HG03097 (cell line): Measurements from ENCODE around the gene UGT1A8.
"Not testable (repeated sequence)": the region's sequence is repeated elsewhere in the genome, so short reads cannot be mapped to it uniquely, and the experiment has no call there.

Experiments used
- ATAC-seq: cut with Tn5 transposase; IDR thresholded peaks from one replicate; pipeline ENCODE4 v1.9.1; 2021; ENCODE audit not compliant: unreplicated experiment, low FRiP score

Gene UGT1A8

GRCh38 chr2:233711312-233712008 lies 94.0 kb downstream of the UGT1A8 start:
- ATAC-seq: no peak

GRCh38 chr2:233712611-233713261 lies 95.3 kb downstream of the UGT1A8 start, which contains the start of gene UGT1A5:
Gene UGT1A5 (plus strand): TSS chr2:233712907. CDS start chr2:233712992, 85 bp downstream.
- no peak for ATAC-seq

- ATAC-seq: no peak
These were observed 95.8 kb downstream of the UGT1A8 start for GRCh38 chr2:233713262-233713615.

- ATAC-seq: no peak
These were observed 96.7 kb downstream of the UGT1A8 start for GRCh38 chr2:233714121-233714520.

GRCh38 chr2:233718552-233718951 lies 101.1 kb downstream of the UGT1A8 start, which contains the start of gene UGT1A4:
Gene UGT1A4 (plus strand): TSS chr2:233718736. CDS start chr2:233718821, 85 bp downstream.
- ATAC-seq: no peak

GRCh38 chr2:233728723-233729301 lies 111.4 kb downstream of the UGT1A8 start, which contains the start of gene UGT1A3:
Gene UGT1A3 (plus strand): TSS chr2:233729042. CDS start chr2:233729127, 85 bp downstream.
- ATAC-seq: no peak

GRCh38 chr2:233736868-233737653 lies 119.6 kb downstream of the UGT1A8 start:
- ATAC-seq: not testable (repeated sequence)

- ATAC-seq: no peak
These were observed 123.4 kb downstream of the UGT1A8 start for GRCh38 chr2:233740870-233741269.

GRCh38 chr2:233743464-233744259 lies 126.2 kb downstream of the UGT1A8 start:
- ATAC-seq: no peak

- no peak for ATAC-seq
These were observed 127.8 kb downstream of the UGT1A8 start for GRCh38 chr2:233745073-233745755.

- not testable (repeated sequence) for ATAC-seq
These were observed 128.4 kb downstream of the UGT1A8 start for GRCh38 chr2:233745838-233746237.

- ATAC-seq: no peak
These were observed 129.2 kb downstream of the UGT1A8 start for GRCh38 chr2:233746475-233747282.

- no peak for ATAC-seq
These were observed 129.8 kb downstream of the UGT1A8 start for GRCh38 chr2:233747283-233747544.

- not testable (repeated sequence) for ATAC-seq
These were observed 133.3 kb downstream of the UGT1A8 start for GRCh38 chr2:233750689-233751088.

GRCh38 chr2:233751212-233752009 lies 134.0 kb downstream of the UGT1A8 start:
- ATAC-seq: not testable (repeated sequence)

GRCh38 chr2:233754872-233755611 lies 137.6 kb downstream of the UGT1A8 start:
- no peak for ATAC-seq

GRCh38 chr2:233756429-233757081 lies 139.1 kb downstream of the UGT1A8 start:
- ATAC-seq: no peak
